HL-60 (cell line): ENCODE measurements around the gene NOS3.

Experiments
- POLR2AphosphoS5 ChIP-seq: IDR thresholded peaks from 2 replicates; pipeline ENCODE4 v1.6.1; 2012; ENCODE audit warnings: low read depth
- SPI1 ChIP-seq: IDR thresholded peaks from 2 replicates; pipeline ENCODE4 v1.6.1; 2012; ENCODE audit warnings: low read depth, mild to moderate bottlenecking, borderline replicate concordance
- TF ChIP-seq, protein P1 (sequence below): IDR thresholded peaks from one replicate; pipeline ENCODE4 v1.5.1; 2011; ENCODE audit warnings: low read length, control low read depth, inconsistent platforms; ENCODE audit not compliant: insufficient read depth
- TF ChIP-seq, protein P2 (sequence below): IDR thresholded peaks from 2 replicates; pipeline ENCODE4 v1.6.1; 2012; ENCODE audit warnings: low read depth; ENCODE audit not compliant: insufficient replicate concordance

DNA sequence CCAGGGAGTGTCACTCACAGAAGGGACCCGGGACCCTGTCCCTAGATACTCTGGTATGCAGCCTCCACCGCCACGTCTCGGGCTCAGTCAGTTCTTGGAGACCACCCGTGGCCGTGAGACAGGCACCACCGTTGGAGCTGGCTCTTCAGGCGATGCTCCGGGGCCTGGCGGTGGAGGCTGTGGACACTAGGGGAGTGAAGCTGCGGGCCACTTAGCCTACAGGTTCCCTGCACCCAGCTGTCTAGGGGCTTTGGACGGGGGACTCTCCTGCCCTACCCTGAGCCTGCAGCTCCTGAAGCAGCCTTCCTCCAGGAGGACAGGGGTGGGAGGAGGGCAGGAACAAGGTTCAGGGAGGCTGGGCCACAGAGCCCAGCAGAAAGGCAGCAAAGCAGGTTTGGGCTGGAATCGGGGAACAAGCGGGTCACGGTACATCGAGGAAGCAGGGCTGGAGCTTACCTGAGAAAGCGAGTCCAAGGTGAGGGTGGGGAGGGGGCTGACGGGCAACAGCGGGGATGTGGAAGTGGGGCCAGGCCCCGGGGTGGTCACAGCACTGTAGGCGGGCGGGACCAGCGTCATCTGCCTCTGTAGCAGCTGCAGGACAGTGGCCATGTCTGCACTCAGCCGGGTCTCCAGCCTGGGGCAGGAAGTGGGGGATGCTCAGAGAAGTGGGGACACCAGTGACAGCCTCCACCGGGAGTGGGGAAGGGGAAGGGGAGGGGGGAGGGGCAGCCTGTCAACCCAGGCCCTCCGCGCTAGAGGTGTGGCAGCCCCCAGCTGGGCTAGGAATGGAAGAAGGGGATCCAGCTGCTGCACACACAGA is 44.2 kb upstream of the NOS3 start:
- TF ChIP-seq, protein P1, sequence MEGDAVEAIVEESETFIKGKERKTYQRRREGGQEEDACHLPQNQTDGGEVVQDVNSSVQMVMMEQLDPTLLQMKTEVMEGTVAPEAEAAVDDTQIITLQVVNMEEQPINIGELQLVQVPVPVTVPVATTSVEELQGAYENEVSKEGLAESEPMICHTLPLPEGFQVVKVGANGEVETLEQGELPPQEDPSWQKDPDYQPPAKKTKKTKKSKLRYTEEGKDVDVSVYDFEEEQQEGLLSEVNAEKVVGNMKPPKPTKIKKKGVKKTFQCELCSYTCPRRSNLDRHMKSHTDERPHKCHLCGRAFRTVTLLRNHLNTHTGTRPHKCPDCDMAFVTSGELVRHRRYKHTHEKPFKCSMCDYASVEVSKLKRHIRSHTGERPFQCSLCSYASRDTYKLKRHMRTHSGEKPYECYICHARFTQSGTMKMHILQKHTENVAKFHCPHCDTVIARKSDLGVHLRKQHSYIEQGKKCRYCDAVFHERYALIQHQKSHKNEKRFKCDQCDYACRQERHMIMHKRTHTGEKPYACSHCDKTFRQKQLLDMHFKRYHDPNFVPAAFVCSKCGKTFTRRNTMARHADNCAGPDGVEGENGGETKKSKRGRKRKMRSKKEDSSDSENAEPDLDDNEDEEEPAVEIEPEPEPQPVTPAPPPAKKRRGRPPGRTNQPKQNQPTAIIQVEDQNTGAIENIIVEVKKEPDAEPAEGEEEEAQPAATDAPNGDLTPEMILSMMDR: no peak
- TF ChIP-seq, protein P2, sequence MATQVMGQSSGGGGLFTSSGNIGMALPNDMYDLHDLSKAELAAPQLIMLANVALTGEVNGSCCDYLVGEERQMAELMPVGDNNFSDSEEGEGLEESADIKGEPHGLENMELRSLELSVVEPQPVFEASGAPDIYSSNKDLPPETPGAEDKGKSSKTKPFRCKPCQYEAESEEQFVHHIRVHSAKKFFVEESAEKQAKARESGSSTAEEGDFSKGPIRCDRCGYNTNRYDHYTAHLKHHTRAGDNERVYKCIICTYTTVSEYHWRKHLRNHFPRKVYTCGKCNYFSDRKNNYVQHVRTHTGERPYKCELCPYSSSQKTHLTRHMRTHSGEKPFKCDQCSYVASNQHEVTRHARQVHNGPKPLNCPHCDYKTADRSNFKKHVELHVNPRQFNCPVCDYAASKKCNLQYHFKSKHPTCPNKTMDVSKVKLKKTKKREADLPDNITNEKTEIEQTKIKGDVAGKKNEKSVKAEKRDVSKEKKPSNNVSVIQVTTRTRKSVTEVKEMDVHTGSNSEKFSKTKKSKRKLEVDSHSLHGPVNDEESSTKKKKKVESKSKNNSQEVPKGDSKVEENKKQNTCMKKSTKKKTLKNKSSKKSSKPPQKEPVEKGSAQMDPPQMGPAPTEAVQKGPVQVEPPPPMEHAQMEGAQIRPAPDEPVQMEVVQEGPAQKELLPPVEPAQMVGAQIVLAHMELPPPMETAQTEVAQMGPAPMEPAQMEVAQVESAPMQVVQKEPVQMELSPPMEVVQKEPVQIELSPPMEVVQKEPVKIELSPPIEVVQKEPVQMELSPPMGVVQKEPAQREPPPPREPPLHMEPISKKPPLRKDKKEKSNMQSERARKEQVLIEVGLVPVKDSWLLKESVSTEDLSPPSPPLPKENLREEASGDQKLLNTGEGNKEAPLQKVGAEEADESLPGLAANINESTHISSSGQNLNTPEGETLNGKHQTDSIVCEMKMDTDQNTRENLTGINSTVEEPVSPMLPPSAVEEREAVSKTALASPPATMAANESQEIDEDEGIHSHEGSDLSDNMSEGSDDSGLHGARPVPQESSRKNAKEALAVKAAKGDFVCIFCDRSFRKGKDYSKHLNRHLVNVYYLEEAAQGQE: no peak
- TF ChIP-seq SPI1 (no peak), POLR2AphosphoS5 (no peak)
